Nephron progenitor cell (in vitro differentiated cells): ENCODE measurements around the gene GPC3.

Source experiments
- DNase-seq: peaks from one replicate; pipeline ENCODE4 v3.0.0; 2021
- H3K27ac Mint-ChIP-seq: 2 replicates; pipeline ENCODE4 v1.8.0; 2021; ENCODE audit warnings: mild to moderate bottlenecking, moderate library complexity, mixed read lengths
- H3K27me3 Mint-ChIP-seq: 2 replicates; pipeline ENCODE4 v1.8.0; 2021; ENCODE audit warnings: mild to moderate bottlenecking, low read depth, mixed read lengths; ENCODE audit not compliant: poor library complexity
- H3K36me3 Mint-ChIP-seq: 2 replicates; pipeline ENCODE4 v1.8.0; 2021; ENCODE audit warnings: low read depth, mixed read lengths
- H3K4me1 Mint-ChIP-seq: 2 replicates; pipeline ENCODE4 v1.8.0; 2021; ENCODE audit warnings: mixed read lengths
- H3K4me3 Mint-ChIP-seq: 2 replicates; pipeline ENCODE4 v1.8.0; 2021; ENCODE audit warnings: mild to moderate bottlenecking, moderate library complexity, mixed read lengths
- H3K9me3 Mint-ChIP-seq: 2 replicates; pipeline ENCODE4 v1.8.0; 2021; ENCODE audit warnings: mild to moderate bottlenecking, moderate library complexity, mixed read lengths
- TF ChIP-seq, protein P1 (sequence below): fragments of 200-600 bp; sonication (generic); IDR thresholded peaks from 2 replicates; pipeline ENCODE4 v1.5.0; 2021; ENCODE audit warnings: antibody characterized with exemption

The GPC3 gene

DNA sequence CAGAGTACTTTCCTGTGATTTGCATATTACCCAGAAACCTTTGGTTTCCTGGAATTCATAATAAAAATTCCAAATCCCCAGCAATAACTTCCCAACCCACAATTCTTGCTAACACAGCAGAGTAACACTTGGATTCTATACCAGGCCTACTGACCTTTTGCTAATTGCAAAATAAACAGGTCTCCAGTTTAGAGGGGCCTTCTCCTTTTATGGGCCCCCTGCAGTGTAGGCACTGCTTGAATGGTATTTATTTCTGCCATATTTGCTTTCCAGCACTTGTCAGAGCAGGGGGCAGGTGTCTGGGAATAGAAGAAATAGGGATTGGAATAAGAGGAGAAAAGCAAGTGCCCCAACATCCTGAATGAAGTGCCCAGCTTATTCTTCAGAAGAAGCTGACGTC, 25.3 kb upstream of the GPC3 start:
- no peaks in the 10 kb centered on the region for H3K36me3 Mint-ChIP-seq
- H3K9me3 Mint-ChIP-seq = no peaks in the 10 kb centered on the region
- H3K4me3 Mint-ChIP-seq = no peak overlapping the region
- peaks cover 63% of the 10 kb centered on the region for H3K4me1 Mint-ChIP-seq
- TF ChIP-seq, protein P1, sequence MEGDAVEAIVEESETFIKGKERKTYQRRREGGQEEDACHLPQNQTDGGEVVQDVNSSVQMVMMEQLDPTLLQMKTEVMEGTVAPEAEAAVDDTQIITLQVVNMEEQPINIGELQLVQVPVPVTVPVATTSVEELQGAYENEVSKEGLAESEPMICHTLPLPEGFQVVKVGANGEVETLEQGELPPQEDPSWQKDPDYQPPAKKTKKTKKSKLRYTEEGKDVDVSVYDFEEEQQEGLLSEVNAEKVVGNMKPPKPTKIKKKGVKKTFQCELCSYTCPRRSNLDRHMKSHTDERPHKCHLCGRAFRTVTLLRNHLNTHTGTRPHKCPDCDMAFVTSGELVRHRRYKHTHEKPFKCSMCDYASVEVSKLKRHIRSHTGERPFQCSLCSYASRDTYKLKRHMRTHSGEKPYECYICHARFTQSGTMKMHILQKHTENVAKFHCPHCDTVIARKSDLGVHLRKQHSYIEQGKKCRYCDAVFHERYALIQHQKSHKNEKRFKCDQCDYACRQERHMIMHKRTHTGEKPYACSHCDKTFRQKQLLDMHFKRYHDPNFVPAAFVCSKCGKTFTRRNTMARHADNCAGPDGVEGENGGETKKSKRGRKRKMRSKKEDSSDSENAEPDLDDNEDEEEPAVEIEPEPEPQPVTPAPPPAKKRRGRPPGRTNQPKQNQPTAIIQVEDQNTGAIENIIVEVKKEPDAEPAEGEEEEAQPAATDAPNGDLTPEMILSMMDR = no peak
- no peak overlapping the region for H3K27ac Mint-ChIP-seq
- DNase-seq = no peak
- H3K27me3 Mint-ChIP-seq = no peaks in the 10 kb centered on the region

DNA sequence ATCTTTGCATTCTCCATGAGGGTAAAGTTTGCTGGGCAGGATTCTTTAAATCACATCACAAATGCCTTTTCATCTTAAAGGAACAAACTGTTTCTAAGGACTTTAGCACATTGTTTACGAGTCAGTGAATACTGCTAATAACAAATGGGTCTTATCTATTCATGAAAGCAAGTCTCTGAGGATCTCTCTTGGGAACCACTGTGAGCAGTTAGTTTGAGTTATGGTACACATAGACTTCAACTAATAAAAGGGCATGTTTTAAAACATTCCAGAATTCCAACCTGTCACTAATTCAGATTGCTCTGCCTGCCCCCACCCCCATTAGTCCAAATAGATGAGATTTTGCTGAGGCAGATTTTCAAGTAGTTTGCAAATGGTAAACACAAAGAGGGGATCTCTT, 22.3 kb upstream of the GPC3 start:
- TF ChIP-seq, protein P1 = no peak
- H3K27ac Mint-ChIP-seq = no peak overlapping the region
- no peaks in the 10 kb centered on the region for H3K36me3 Mint-ChIP-seq
- no peaks in the 10 kb centered on the region for H3K27me3 Mint-ChIP-seq
- H3K4me1 Mint-ChIP-seq = peaks cover 65% of the 10 kb centered on the region
- H3K4me3 Mint-ChIP-seq = no peak overlapping the region
- H3K9me3 Mint-ChIP-seq = no peaks in the 10 kb centered on the region
- no peak for DNase-seq

DNA sequence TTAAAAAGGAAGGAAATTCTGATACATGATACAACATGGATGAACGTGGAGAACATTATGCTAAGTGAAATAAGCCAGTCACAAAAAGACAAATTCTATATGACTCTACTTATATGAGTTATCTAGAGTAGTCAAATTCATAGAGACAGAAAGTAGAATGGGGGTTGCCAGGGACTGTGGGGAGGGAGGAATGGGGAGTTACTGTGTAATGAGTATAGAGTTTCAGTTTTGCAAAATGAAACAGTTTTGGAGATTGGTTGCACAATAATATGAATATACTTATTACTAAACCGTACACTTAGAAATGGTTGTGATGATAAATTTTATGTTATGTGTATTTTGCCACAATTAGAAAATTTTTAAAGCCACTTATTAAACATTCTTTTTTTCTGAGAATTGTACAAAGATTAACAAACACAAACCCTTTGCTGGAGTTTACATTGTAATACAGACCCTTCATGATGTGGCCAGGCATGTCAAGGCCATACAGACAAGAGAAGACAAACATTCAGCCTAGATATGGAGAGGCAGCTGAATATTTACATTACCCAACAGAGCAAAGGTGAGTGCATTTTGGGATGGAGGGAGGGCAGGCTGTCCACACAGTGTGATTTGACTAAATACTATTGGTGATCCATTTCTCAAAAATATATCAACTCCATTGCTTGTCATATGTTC, 21.2 kb upstream of the GPC3 start:
- no peaks in the 10 kb centered on the region for H3K36me3 Mint-ChIP-seq
- peaks cover 62% of the 10 kb centered on the region for H3K4me1 Mint-ChIP-seq
- TF ChIP-seq, protein P1 = no peak
- no peaks in the 10 kb centered on the region for H3K9me3 Mint-ChIP-seq
- no peaks in the 10 kb centered on the region for H3K27me3 Mint-ChIP-seq
- H3K4me3 Mint-ChIP-seq = no peak overlapping the region
- no peak overlapping the region for H3K27ac Mint-ChIP-seq
- DNase-seq = no peak

DNA sequence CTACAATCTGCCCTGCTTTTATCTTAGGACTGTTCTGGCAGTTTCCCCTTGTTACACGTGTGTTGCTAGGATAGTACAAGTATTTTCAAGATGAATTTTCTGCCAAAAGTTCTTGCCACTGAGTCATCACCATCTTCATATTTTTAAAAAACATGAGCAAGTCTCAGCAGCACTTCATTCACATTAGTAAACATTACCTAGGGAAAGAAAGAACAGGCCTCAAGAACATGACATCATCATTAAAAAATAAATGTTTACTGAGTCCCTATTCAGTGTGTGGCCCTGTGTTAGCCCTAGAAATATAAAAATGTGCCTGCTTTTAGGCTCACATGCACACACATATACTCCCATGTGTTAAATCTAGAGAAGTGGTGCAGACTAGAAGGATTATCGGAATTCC, 18.7 kb upstream of the GPC3 start:
- Mint-ChIP-seq H3K27ac (no peak overlapping the region), H3K4me3 (no peak overlapping the region), H3K9me3 (no peaks in the 10 kb centered on the region), H3K27me3 (no peaks in the 10 kb centered on the region), H3K4me1 (peaks cover 62% of the 10 kb centered on the region), H3K36me3 (no peaks in the 10 kb centered on the region)
- no peak for DNase-seq
- TF ChIP-seq, protein P1 = no peak

DNA sequence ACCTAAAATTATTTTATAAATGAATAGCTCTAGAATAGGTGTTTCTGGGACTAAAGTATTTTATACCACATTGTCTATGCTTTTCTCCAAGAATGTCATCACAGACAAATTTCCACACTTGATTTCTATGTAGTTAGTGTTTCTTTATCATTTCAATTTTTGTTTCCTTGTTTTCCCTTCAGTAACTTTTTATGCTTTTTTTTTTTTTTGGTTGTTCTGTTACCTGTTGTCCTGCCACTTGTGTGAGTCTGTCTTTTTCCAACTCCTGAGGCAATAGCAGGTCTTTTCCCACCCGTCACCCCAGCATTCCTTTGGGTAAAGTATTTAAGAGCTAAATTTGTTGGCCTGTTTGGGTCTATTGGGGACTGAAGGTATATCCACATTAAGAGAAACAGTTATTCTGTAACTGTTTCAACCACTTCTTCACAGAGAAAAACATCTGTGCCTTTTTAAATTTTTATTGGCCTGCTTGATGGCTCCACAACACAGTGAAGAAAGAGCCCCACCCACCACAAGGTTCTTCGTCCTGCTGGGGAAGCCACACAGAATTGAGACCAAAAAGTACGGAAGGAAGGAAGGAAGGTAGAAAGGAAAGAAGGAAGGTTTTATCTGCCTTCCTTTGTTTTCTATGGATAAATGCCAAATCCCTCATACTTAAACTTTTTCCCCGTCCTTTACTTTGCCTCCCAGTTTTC, 17.7 kb upstream of the GPC3 start:
- Mint-ChIP-seq H3K27me3 (no peaks in the 10 kb centered on the region), H3K4me3 (no peak overlapping the region), H3K36me3 (no peaks in the 10 kb centered on the region), H3K27ac (peak overlapping the region; percentile 88), H3K9me3 (no peaks in the 10 kb centered on the region), H3K4me1 (peaks cover 70% of the 10 kb centered on the region)
- TF ChIP-seq, protein P1 = no peak
- no peak for DNase-seq
